ENCODE measurements around the gene SDR42E1. TPM values are rescaled to one million over a fixed set of nuclear protein-coding genes. Genes with fewer than 3 reads are reported as not detected.

SDR42E1 gene
- total RNA-seq, 2 experiments from 2014 or later, result under 0.01 to 0.65 TPM

DNA sequence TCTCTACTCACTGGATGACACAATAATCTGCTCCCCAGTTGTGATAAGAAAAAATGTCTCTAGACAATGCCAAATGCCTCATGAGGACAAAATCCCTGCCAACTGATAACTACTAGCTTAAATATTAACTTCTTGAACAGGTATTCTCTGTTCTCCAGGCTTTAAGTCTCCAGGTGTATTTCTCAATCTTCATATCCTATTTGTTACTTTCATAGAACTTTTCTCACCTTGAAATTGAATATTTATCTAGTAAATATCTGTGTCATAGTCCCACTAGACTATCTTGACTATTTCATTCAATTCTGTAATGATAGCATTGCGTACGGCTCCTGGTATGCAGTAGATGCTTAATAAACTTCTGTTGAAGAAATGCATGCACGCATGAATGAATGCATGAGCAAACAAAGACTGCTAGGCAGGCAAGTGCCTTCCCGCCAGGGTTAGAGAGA, 39.7 kb upstream of the SDR42E1 start:
- DNase-seq (ENCODE audit: low spot score), result no peak
- Histone ChIP-seq H3K36me3 (ENCODE audit: insufficient read depth, low read length) (no peaks in the 10 kb centered on the region), H3K9me3 (ENCODE audit: low read length) (no peaks in the 10 kb centered on the region), H3K27ac (ENCODE audit: low read depth, low read length, poor library complexity, severe bottlenecking) (no peak overlapping the region), H3K79me2 (ENCODE audit: insufficient read depth, low read depth, low read length) (no peaks in the 10 kb centered on the region), H2AFZ (ENCODE audit: low read length) (no peak overlapping the region), H3K4me2 (ENCODE audit: low read length) (no peak overlapping the region), H4K20me1 (ENCODE audit: insufficient read depth, low read length) (no peaks in the 10 kb centered on the region), H3K4me3 (ENCODE audit: low read depth, low read length, poor library complexity, severe bottlenecking) (no peak overlapping the region), H3K4me1 (ENCODE audit: insufficient read depth, low read length, poor library complexity, severe bottlenecking) (no peaks in the 10 kb centered on the region), H3K9me2 (ENCODE audit: insufficient read depth, low read length) (no peaks in the 10 kb centered on the region)
- CTCF ChIA-PET (ENCODE audit: unreplicated experiment), result no interaction called here
- intact Hi-C loops (cut with micrococcal nuclease; ENCODE audit: unreplicated experiment), result no loop called here
- POLR2A ChIA-PET, result no interaction called here
- BruUV-seq (replicated peaks), result no TSS peak
- TF ChIP-seq, protein P1, sequence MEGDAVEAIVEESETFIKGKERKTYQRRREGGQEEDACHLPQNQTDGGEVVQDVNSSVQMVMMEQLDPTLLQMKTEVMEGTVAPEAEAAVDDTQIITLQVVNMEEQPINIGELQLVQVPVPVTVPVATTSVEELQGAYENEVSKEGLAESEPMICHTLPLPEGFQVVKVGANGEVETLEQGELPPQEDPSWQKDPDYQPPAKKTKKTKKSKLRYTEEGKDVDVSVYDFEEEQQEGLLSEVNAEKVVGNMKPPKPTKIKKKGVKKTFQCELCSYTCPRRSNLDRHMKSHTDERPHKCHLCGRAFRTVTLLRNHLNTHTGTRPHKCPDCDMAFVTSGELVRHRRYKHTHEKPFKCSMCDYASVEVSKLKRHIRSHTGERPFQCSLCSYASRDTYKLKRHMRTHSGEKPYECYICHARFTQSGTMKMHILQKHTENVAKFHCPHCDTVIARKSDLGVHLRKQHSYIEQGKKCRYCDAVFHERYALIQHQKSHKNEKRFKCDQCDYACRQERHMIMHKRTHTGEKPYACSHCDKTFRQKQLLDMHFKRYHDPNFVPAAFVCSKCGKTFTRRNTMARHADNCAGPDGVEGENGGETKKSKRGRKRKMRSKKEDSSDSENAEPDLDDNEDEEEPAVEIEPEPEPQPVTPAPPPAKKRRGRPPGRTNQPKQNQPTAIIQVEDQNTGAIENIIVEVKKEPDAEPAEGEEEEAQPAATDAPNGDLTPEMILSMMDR (conservative IDR thresholded peaks at IDR 0.05; ENCODE audit: low read length), result no peak
- no peak for TF ChIP-seq EZH2phosphoT487 (IDR thresholded peaks at IDR 0.05; ENCODE audit: borderline replicate concordance, low read depth, low read length)

GRCh38 chr16:82050506-82050905, 39.2 kb upstream of the SDR42E1 start:
- H3K9me2 ChIP-seq (ENCODE audit: insufficient read depth, low read length), result no peaks in the 10 kb centered on the region
- no peak overlapping the region for H3K4me3 ChIP-seq (ENCODE audit: low read depth, low read length, poor library complexity, severe bottlenecking)
- no peaks in the 10 kb centered on the region for H3K79me2 ChIP-seq (ENCODE audit: insufficient read depth, low read depth, low read length)
- no TSS peak for BruUV-seq (replicated peaks)
- no peaks in the 10 kb centered on the region for H4K20me1 ChIP-seq (ENCODE audit: insufficient read depth, low read length)
- no peak for DNase-seq (ENCODE audit: low spot score)
- intact Hi-C loops (cut with micrococcal nuclease; ENCODE audit: unreplicated experiment), result no loop called here
- no peak overlapping the region for H3K4me2 ChIP-seq (ENCODE audit: low read length)
- H3K4me1 ChIP-seq (ENCODE audit: insufficient read depth, low read length, poor library complexity, severe bottlenecking), result no peaks in the 10 kb centered on the region
- H3K9me3 ChIP-seq (ENCODE audit: low read length), result no peaks in the 10 kb centered on the region
- ChIA-PET CTCF (ENCODE audit: unreplicated experiment) (no interaction called here), POLR2A (no interaction called here)
- TF ChIP-seq EZH2phosphoT487 (IDR thresholded peaks at IDR 0.05; ENCODE audit: borderline replicate concordance, low read depth, low read length), result no peak
- TF ChIP-seq, protein P1 (conservative IDR thresholded peaks at IDR 0.05; ENCODE audit: low read length), result no peak
- no peak overlapping the region for H3K27ac ChIP-seq (ENCODE audit: low read depth, low read length, poor library complexity, severe bottlenecking)
- no peaks in the 10 kb centered on the region for H3K36me3 ChIP-seq (ENCODE audit: insufficient read depth, low read length)
- H2AFZ ChIP-seq (ENCODE audit: low read length), result no peak overlapping the region

DNA sequence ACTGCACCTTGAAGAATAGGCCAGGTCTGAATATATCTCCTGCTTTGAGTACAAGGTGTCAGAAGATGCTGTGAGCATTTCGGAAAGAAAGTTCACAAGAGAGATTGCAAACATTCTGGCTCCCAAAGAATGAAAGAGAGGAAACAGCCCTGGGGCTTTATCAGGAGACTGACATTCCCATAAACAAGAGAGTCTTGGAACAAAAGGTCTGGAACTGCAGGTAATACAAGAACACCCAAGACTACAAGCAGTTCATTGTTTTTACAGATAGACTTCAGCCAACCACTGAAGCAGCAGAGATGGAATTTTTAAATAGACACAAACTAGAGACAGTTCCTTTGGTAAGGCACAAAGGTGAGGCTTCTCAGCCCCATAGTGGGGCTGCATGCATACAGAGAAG, 38.2 kb upstream of the SDR42E1 start:
- ChIA-PET POLR2A (no interaction called here), CTCF (ENCODE audit: unreplicated experiment) (no interaction called here)
- Histone ChIP-seq H3K27ac (ENCODE audit: low read depth, low read length, poor library complexity, severe bottlenecking) (no peak overlapping the region), H3K4me2 (ENCODE audit: low read length) (no peak overlapping the region), H3K9me3 (ENCODE audit: low read length) (no peaks in the 10 kb centered on the region), H2AFZ (ENCODE audit: low read length) (no peak overlapping the region), H4K20me1 (ENCODE audit: insufficient read depth, low read length) (no peaks in the 10 kb centered on the region), H3K4me3 (ENCODE audit: low read depth, low read length, poor library complexity, severe bottlenecking) (no peak overlapping the region), H3K79me2 (ENCODE audit: insufficient read depth, low read depth, low read length) (no peaks in the 10 kb centered on the region), H3K9me2 (ENCODE audit: insufficient read depth, low read length) (no peaks in the 10 kb centered on the region), H3K4me1 (ENCODE audit: insufficient read depth, low read length, poor library complexity, severe bottlenecking) (no peaks in the 10 kb centered on the region), H3K36me3 (ENCODE audit: insufficient read depth, low read length) (no peaks in the 10 kb centered on the region)
- DNase-seq (ENCODE audit: low spot score), result no peak
- intact Hi-C loops (cut with micrococcal nuclease; ENCODE audit: unreplicated experiment), result no loop called here
- TF ChIP-seq, protein P1 (conservative IDR thresholded peaks at IDR 0.05; ENCODE audit: low read length), result no peak
- no peak for TF ChIP-seq EZH2phosphoT487 (IDR thresholded peaks at IDR 0.05; ENCODE audit: borderline replicate concordance, low read depth, low read length)
- no TSS peak for BruUV-seq (replicated peaks)

Measured in OCI-LY7 (cell line).